Right lobe of liver (tissue), 6 donors: Measurements from ENCODE around the gene TNS3. TPM values are rescaled to one million over a fixed set of nuclear protein-coding genes. Genes with fewer than 3 reads are reported as not detected.

ENCODE experiments used
- ATAC-seq, 4 donors: fragments of 200-7000 bp; cut with Tn5 transposase; one replicate each; pipeline ENCODE4 v1.9.1; 2020; ENCODE audit warnings: mild to moderate bottlenecking in 4 of 4, moderate library complexity in 4 of 4
- DNase-seq, 3 donors: peaks; one replicate each; pipeline ENCODE4 v3.0.0-alpha.2; 2020
- H3K27ac ChIP-seq, 3 donors: fragments of 200-600 bp; one replicate each; pipeline ENCODE4 v1.8.0; 2022
- H3K27me3 ChIP-seq, 2 donors: fragments of 200-600 bp; one replicate each; pipeline ENCODE4 v1.8.0; 2022
- H3K36me3 ChIP-seq, 4 donors: fragments of 200-600 bp; sonication (generic) in 1 of 4; one replicate each; pipeline versions ENCODE4 v1.5.1 to v1.8.0; 2017 to 2022; ENCODE audit warnings: control low read depth in 1 of 4
- H3K4me1 ChIP-seq, 4 donors: fragments of 200-600 bp; sonication (generic) in 1 of 4; one replicate each; pipeline versions ENCODE4 v1.5.1 to v1.8.0; 2017 to 2022; ENCODE audit warnings: control low read depth in 1 of 4
- H3K4me3 ChIP-seq, 3 donors: fragments of 200-600 bp; one replicate each; pipeline ENCODE4 v1.8.0; 2022
- H3K9me3 ChIP-seq, 4 donors: fragments of 200-600 bp; sonication (generic) in 1 of 4; one replicate each; pipeline versions ENCODE4 v1.5.1 to v1.8.0; 2017 to 2022; ENCODE audit warnings: control low read depth in 1 of 4
- CTCF ChIP-seq, 4 donors: fragments of 200-600 bp in 3 of 4; fragments of 450-650 bp in 1 of 4; IDR thresholded peaks; one replicate each; pipeline versions ENCODE4 v1.5.1 to v1.8.0; 2016 to 2022; ENCODE audit warnings: antibody characterized with exemption in 4 of 4, mild to moderate bottlenecking in 2 of 4
- POLR2A ChIP-seq: fragments of 450-650 bp; IDR thresholded peaks from one replicate; pipeline ENCODE4 v1.6.1; 2017; ENCODE audit warnings: antibody characterized with exemption, mild to moderate bottlenecking
- WGBS: methylation state at CpG from one replicate; pipeline ENCODE4 v1.1.6; 2018; ENCODE audit warnings: low coverage, low lambda C conversion rate; ENCODE audit not compliant: insufficient coverage; ENCODE audit errors: missing lambda C conversion rate; 5-methylcytosine and 5-hydroxymethylcytosine counted together
- intact Hi-C, 2 donors: fragments of 100-400 bp; cut with DNase I; formaldehyde crosslinking; loops; one replicate each; pipeline versions ENCODE4 v1.11.2 to v1.14.1; 2022
- total RNA-seq, 6 experiments: library from RNA; depleted of rRNA in 2 of 6; stranded (reverse); fragments of >200 nt in 2 of 6; fragmentation: NEBNext Ultra II Directional in 3 of 6; extraction: Animal tissue kit (Norgen Biotek cat#: 25700) in 3 of 6; gene quantifications; one replicate each; pipeline versions ENCODE4 v1.1.0 to v1.2.4, GENCODE V29; 2016 to 2023
- donor health status: DM: no; HTN: yes; CAD: no.
- donor health status: DM: no; HTN: no; CAD: no.
- donor health status: DM: no; HTN: no; CAD: no.
- donor health status: DM: no; HTN: yes; CAD: no.
- donor health status: DM: no; HTN: yes; CAD: no.

TNS3 gene
- total RNA-seq, 6 experiments from 2014 or later = 51.2 to 95.0 (median 58.4) TPM

DNA sequence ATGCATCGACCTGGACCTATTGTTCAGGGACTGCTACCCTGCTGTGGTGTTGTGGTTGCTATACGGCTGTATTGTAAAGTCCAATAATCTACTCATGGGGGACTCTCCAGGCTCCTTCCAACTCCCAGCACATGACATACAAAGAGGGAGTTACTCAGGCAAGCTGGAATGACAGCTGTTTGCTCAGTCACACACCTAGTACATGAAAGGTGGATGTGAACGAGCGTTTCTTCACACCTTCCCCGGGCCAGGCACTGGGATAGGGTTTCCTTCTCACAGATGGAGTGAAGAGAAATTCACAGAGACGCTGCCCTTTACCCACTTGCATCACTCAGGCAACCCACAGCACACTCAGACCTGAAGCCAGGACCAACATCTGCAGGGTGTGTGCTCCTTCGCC, 215.7 kb downstream of the TNS3 start:
- Histone ChIP-seq H3K27me3 (no peaks in the 10 kb centered on the region), H3K4me3 (no peak overlapping the region), H3K4me1 (no peaks in the 10 kb centered on the region), H3K27ac (no peak overlapping the region), H3K9me3 (no peaks in the 10 kb centered on the region), H3K36me3 (peaks cover 2 to 30% (median 16%) of the 10 kb centered on the region in 4 donors)
- DNase-seq (no peak), ATAC-seq (no peak)
- TF ChIP-seq POLR2A = no peak
- 88% methylated on average over 5 of the region's 7 CpGs for WGBS
- intact Hi-C loops = no loop called here

- Histone ChIP-seq H3K4me1 (peaks cover 0 to 3% (median 0%) of the 10 kb centered on the region in 4 donors), H3K27me3 (no peaks in the 10 kb centered on the region), H3K36me3 (peaks cover 0 to 14% (median 5%) of the 10 kb centered on the region in 4 donors), H3K9me3 (no peaks in the 10 kb centered on the region), H3K27ac (no peak overlapping the region), H3K4me3 (no peak overlapping the region)
- WGBS = 40% methylated on average over 1 of the region's 1 CpG
- no peak for TF ChIP-seq CTCF (IDR thresholded peaks at IDR 0.05)
- intact Hi-C loops = no loop called here
- DNase-seq = no peak
- no peak for ATAC-seq
These were observed 218.9 kb downstream of the TNS3 start for GRCh38 chr7:47362984-47363383.

DNA sequence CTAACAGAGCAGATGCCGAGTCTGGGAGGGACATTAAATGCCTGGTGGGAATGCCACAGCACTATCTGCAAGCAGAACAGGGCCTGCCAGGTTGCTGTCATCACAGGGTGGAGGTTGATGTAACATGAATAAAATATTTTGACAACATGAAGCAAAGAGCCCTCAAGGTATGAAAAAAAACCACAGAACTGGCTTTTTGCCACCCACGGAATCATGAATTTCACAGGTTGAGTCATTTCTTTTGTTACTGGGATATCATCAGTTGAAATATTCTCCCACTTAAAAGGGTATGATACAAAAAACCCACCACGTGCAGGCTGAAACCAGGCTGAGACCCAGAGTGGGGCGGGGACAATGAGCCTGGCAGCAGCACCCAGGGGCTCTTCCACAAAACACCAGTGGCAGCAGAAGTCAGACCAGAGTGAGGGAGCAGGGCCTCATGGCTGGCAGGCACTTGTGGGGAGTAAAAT, 220.1 kb downstream of the TNS3 start:
- intact Hi-C loops = no loop called here
- ATAC-seq (no peak), DNase-seq (peak in 1 of 3 donors; percentile 12)
- Histone ChIP-seq H3K27me3 (no peaks in the 10 kb centered on the region), H3K4me3 (no peak overlapping the region), H3K36me3 (peaks cover 0 to 7% (median 0%) of the 10 kb centered on the region in 4 donors), H3K4me1 (peaks cover 0 to 4% (median 0%) of the 10 kb centered on the region in 4 donors), H3K27ac (no peak overlapping the region), H3K9me3 (no peaks in the 10 kb centered on the region)
- no peak for TF ChIP-seq CTCF (IDR thresholded peaks at IDR 0.05)
- no peak for TF ChIP-seq POLR2A
- 53% methylated on average over 3 of the region's 4 CpGs for WGBS

DNA sequence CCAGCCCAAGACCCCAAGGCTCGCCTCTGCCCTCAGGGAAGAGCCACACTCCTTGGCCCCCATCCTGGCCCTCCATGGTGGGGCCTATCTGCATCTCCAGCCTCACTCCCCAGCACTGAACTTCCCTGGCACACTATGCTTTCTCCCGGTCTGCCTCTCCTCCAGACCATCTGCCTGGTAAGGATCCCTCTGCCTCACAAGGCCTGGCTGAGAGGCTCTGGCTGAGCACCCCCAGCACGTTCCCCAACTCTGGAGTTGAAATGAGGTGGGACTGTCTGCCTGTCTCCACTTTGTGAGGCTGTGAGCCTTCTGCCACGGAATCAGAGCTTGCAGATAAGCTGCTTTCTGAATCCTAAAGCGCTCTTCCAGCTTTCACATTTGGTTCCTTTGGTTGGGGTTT, 220.7 kb downstream of the TNS3 start:
- Histone ChIP-seq H3K4me3 (no peak overlapping the region), H3K9me3 (no peaks in the 10 kb centered on the region), H3K4me1 (peaks cover 0 to 4% (median 0%) of the 10 kb centered on the region in 4 donors), H3K27ac (no peak overlapping the region), H3K36me3 (peaks cover 0 to 7% (median 1%) of the 10 kb centered on the region in 4 donors), H3K27me3 (no peaks in the 10 kb centered on the region)
- WGBS = 92% methylated on average over 5 of the region's 5 CpGs
- intact Hi-C loops = no loop called here
- DNase-seq = peak in 1 of 3 donors; percentile 23
- no peak for ATAC-seq
- TF ChIP-seq POLR2A = no peak
- no peak for TF ChIP-seq CTCF (IDR thresholded peaks at IDR 0.05)

DNA sequence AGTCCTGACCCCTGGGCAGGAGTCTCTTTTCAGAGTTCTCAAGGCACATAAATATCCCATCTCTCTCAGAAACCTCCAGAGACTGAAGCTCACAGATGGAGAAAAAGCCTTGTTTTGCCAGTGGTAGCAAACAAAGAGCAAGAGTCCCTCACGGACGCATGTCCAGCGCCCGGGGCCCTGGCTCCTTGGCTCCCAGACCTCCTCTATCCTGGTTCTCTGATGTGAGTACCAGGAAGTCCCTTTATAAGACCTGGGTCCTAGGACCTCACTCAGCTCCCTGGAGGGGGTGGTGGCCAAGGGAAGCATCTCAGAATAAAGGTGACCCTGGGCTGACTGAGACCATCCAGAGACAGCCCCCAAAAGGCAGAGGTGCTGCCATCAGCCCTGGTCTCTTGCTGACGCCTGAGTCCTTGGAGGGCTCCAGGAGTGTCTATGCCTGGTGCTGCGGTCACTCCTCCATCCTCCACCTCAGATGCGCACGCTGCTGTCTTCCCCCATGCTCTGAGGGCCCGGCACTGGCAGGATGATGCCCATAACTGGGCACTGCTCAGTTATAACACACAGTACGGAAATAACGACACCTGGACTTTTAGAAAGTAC, 221.5 kb downstream of the TNS3 start:
- peaks cover 0 to 4% (median 0%) of the 10 kb centered on the region in 4 donors for H3K4me1 ChIP-seq
- peak in 1 of 3 donors; percentile 35 for DNase-seq

More for the DNA sequence above, 221.5 kb downstream of the TNS3 start:
- H3K27ac ChIP-seq = no peak overlapping the region
- H3K4me3 ChIP-seq = no peak overlapping the region
- peaks cover 0 to 7% (median 1%) of the 10 kb centered on the region in 4 donors for H3K36me3 ChIP-seq
- no peaks in the 10 kb centered on the region for H3K9me3 ChIP-seq
- H3K27me3 ChIP-seq = no peaks in the 10 kb centered on the region
- WGBS = 100% methylated on average over 1 of the region's 11 CpGs
- ATAC-seq = no peak
- TF ChIP-seq POLR2A (no peak), CTCF (IDR thresholded peaks at IDR 0.05) (no peak)
- intact Hi-C loops = no loop called here
